Ovary (tissue), 3 donors: ENCODE measurements around the gene SKIDA1.

Experiments
- CTCF ChIP-seq, 3 donors: fragments of 450-650 bp in 2 of 3; fragments of 200-600 bp in 1 of 3; IDR thresholded peaks; one replicate each; pipeline versions ENCODE4 v1.5.1 to v1.8.0; 2016 to 2022; ENCODE audit warnings: antibody characterized with exemption in 3 of 3, mild to moderate bottlenecking in 1 of 3
- POLR2A ChIP-seq: fragments of 450-650 bp; IDR thresholded peaks from one replicate; pipeline ENCODE4 v1.6.1; 2017; ENCODE audit warnings: antibody characterized with exemption, mild to moderate bottlenecking, moderate library complexity
- donor health status: DM: no; HTN: no; CAD: no.

GRCh38 chr10:21496343-21497176 is 28.9 kb downstream of the SKIDA1 start:
- TF ChIP-seq POLR2A: no peak
- TF ChIP-seq CTCF (IDR thresholded peaks at IDR 0.05): no peak
